ENCODE data around the gene TOP3B. TPM values are rescaled to one million over a fixed set of nuclear protein-coding genes. Genes with fewer than 3 reads are reported as not detected.
A peak's percentile ranks its signal among the peaks of the same experiment; 100 is the strongest.

The TOP3B gene
- total RNA-seq, 1 experiment from 2014 or later, result 42.4 TPM

- Histone ChIP-seq H3K4me2 (ENCODE audit: low read length) (no peak overlapping the region), H3K4me1 (ENCODE audit: insufficient read depth, low read length) (no peaks in the 10 kb centered on the region), H3K27ac (ENCODE audit: low read length) (no peak overlapping the region), H3K9me2 (replicated peaks; ENCODE audit: low read length) (no peaks in the 10 kb centered on the region), H3K27me3 (ENCODE audit: low read length) (no peaks in the 10 kb centered on the region), H2AFZ (ENCODE audit: low read length) (no peak overlapping the region), H3K9me3 (ENCODE audit: low read length) (no peaks in the 10 kb centered on the region), H3K79me2 (ENCODE audit: low read length) (no peaks in the 10 kb centered on the region), H3F3A (ENCODE audit: low read length, unreplicated experiment) (no peaks in the 10 kb centered on the region), H3K4me3 (ENCODE audit: low read length) (no peak overlapping the region), H4K20me1 (ENCODE audit: low read length) (no peaks in the 10 kb centered on the region), H3K36me3 (ENCODE audit: low read depth, low read length) (no peaks in the 10 kb centered on the region), H3K9ac (ENCODE audit: low read length) (no peak overlapping the region)
- DNase-seq, result no peak
- ATAC-seq, result no peak
- intact Hi-C loops (cut with micrococcal nuclease), result no loop called here
- ChIA-PET POLR2A (ENCODE audit: unreplicated experiment) (no interaction called here), CTCF (interaction anchor here (1.5 kb wide), 1 partner anchor 12 kb away, joined by 5 read pairs; no protein-coding TSS in a partner anchor)
- no TSS peak for BruUV-seq (replicated peaks)
- no peak for TF ChIP-seq EZH2phosphoT487 (IDR thresholded peaks at IDR 0.05; ENCODE audit: borderline replicate concordance, low read length)
These were observed 22.1 kb downstream of the TOP3B start for GRCh38 chr22:21960200-21961126.

- Histone ChIP-seq H3K27ac (ENCODE audit: low read length) (no peak overlapping the region), H3K9ac (ENCODE audit: low read length) (no peak overlapping the region), H3K27me3 (ENCODE audit: low read length) (no peaks in the 10 kb centered on the region), H3K9me3 (ENCODE audit: low read length) (no peaks in the 10 kb centered on the region), H4K20me1 (ENCODE audit: low read length) (no peaks in the 10 kb centered on the region), H3K36me3 (ENCODE audit: low read depth, low read length) (no peaks in the 10 kb centered on the region), H3K4me1 (ENCODE audit: insufficient read depth, low read length) (no peaks in the 10 kb centered on the region), H3K4me2 (ENCODE audit: low read length) (no peak overlapping the region), H3K4me3 (ENCODE audit: low read length) (no peak overlapping the region), H3K9me2 (replicated peaks; ENCODE audit: low read length) (no peaks in the 10 kb centered on the region), H2AFZ (ENCODE audit: low read length) (no peak overlapping the region), H3F3A (ENCODE audit: low read length, unreplicated experiment) (no peaks in the 10 kb centered on the region), H3K79me2 (ENCODE audit: low read length) (no peaks in the 10 kb centered on the region)
- CTCF ChIA-PET, result no interaction called here
- intact Hi-C loops (cut with micrococcal nuclease), result no loop called here
- no TSS peak for BruUV-seq (replicated peaks)
- DNase-seq (no peak), ATAC-seq (no peak)
- TF ChIP-seq EZH2phosphoT487 (IDR thresholded peaks at IDR 0.05; ENCODE audit: borderline replicate concordance, low read length) (no peak), EZH2 (IDR thresholded peaks at IDR 0.05; ENCODE audit: low read length, unreplicated experiment) (no peak)
- TF ChIP-seq, protein P1, sequence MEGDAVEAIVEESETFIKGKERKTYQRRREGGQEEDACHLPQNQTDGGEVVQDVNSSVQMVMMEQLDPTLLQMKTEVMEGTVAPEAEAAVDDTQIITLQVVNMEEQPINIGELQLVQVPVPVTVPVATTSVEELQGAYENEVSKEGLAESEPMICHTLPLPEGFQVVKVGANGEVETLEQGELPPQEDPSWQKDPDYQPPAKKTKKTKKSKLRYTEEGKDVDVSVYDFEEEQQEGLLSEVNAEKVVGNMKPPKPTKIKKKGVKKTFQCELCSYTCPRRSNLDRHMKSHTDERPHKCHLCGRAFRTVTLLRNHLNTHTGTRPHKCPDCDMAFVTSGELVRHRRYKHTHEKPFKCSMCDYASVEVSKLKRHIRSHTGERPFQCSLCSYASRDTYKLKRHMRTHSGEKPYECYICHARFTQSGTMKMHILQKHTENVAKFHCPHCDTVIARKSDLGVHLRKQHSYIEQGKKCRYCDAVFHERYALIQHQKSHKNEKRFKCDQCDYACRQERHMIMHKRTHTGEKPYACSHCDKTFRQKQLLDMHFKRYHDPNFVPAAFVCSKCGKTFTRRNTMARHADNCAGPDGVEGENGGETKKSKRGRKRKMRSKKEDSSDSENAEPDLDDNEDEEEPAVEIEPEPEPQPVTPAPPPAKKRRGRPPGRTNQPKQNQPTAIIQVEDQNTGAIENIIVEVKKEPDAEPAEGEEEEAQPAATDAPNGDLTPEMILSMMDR (conservative IDR thresholded peaks at IDR 0.05; ENCODE audit: low read depth, low read length), result no peak
- POLR2A ChIA-PET (ENCODE audit: unreplicated experiment), result interaction anchor here (0.6 kb wide), 1 partner anchor 9 kb away, joined by 7 read pairs; no protein-coding TSS in a partner anchor
These were observed 23.1 kb downstream of the TOP3B start for GRCh38 chr22:21959274-21960074.

DNA sequence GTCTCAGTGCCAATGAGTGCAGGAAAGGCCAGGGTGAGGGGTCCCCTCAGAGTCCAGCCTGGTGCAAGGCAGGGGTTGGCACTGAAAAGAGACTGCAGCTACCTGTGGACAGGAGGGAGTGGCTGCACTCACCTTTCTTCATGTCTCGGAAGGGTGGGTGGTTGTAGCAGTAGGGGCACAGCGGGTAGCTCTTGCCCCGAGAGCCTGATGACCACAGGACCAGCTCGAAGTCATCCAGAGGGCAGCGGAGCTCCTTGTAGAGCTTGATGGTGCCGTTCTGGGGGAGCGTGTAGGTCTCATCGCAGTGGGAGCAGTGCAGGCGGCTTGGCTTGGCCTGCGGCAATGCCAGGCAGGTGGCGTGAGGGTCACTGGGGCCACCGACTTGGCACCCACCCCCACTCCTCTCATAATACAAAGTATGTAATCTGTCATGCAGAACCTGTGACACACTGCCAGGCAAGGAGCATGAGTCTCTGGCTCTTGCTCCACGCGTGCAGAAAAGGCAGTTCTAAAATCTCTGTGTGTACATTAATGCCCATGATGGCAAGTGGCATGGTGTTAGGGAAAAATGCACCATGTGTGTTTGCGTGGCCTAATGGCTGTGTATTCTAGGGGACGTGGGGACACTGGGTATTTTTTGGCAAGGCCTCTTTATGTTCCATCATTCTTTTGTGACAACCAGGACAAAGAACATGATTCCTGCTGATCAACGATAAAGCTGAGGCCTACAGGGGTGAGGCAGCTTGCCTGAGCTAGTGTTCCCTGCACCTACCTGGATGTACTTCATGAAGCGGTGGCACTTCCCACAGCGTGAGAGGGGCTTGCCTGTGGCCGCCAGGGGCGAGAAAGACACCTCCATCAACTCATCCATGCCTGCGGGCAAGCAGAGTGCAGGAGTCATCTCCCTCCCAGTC, 24.0 kb downstream of the TOP3B start:
- TF ChIP-seq EZH2 (IDR thresholded peaks at IDR 0.05; ENCODE audit: low read length, unreplicated experiment) (no peak), EZH2phosphoT487 (IDR thresholded peaks at IDR 0.05; ENCODE audit: borderline replicate concordance, low read length) (no peak)
- TF ChIP-seq, protein P1 (conservative IDR thresholded peaks at IDR 0.05; ENCODE audit: low read depth, low read length), result no peak
- DNase-seq, result no peak
- H3K9me3 ChIP-seq (ENCODE audit: low read length), result no peaks in the 10 kb centered on the region
- H3K79me2 ChIP-seq (ENCODE audit: low read length), result no peaks in the 10 kb centered on the region
- ATAC-seq, result no peak
- BruUV-seq (replicated peaks), result TSS peak; percentile 3
- ChIA-PET CTCF (no interaction called here), POLR2A (ENCODE audit: unreplicated experiment) (interaction anchor here (0.6 kb wide), 1 partner anchor 9 kb away, joined by 7 read pairs; no protein-coding TSS in a partner anchor)
- no peak overlapping the region for H3K27ac ChIP-seq (ENCODE audit: low read length)
- no peaks in the 10 kb centered on the region for H3K36me3 ChIP-seq (ENCODE audit: low read depth, low read length)
- no peak overlapping the region for H3K9ac ChIP-seq (ENCODE audit: low read length)
- H3K4me3 ChIP-seq (ENCODE audit: low read length), result no peak overlapping the region
- intact Hi-C loops (cut with micrococcal nuclease), result no loop called here
- no peaks in the 10 kb centered on the region for H3K9me2 ChIP-seq (replicated peaks; ENCODE audit: low read length)
- no peak overlapping the region for H3K4me2 ChIP-seq (ENCODE audit: low read length)
- no peaks in the 10 kb centered on the region for H3K27me3 ChIP-seq (ENCODE audit: low read length)
- no peak overlapping the region for H2AFZ ChIP-seq (ENCODE audit: low read length)
- no peaks in the 10 kb centered on the region for H4K20me1 ChIP-seq (ENCODE audit: low read length)
- no peaks in the 10 kb centered on the region for H3K4me1 ChIP-seq (ENCODE audit: insufficient read depth, low read length)
- H3F3A ChIP-seq (ENCODE audit: low read length, unreplicated experiment), result no peaks in the 10 kb centered on the region

Data from PC-3 (cell line).